ENCODE measurements around the gene CXorf66. TPM values are rescaled to one million over a fixed set of nuclear protein-coding genes. Genes with fewer than 3 reads are reported as not detected.

Gene CXorf66
- total and polyA plus RNA-seq, 8 donors: not detected

DNA sequence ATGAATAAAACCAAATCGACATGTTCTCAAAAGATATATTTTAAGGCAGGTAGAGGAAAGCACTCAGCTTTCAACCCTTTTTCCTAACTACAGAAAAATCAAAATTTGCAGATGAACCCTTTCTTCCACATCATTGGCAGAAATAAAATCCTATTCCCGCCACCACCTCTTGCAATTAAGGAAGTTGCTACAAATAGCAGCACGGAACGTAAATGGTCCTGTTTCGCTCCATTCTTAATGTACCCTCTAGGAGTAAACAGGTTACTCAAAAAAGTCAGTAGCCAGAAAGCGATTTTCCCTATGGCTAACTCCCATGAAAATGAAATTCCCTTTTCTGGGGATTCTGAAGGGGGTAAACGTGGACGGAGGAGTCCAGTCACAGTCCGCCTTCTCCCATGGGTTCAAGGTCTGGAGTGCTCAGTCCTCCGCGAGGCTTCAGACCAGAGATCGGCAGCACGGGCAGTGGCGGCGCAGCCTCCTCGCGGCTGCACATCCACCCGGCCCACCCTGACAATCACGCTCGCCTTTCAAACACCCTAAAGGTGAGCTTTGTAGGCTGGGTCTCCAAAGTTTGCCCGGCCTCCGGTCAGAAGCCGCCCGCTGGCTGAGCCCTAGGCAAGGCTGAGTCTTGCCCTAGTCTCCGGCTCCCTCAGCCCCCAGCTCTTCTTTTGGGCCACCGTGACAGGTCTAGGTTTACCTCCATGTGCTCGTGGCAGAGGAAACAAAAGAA lies 34.2 kb downstream of the CXorf66 start:
- WGBS, 5 donors: 2 to 34% (median 6%) methylated on average over 20 to 27 of the region's 27 CpGs
- no peaks in the 10 kb centered on the region for H3K27me3 ChIP-seq
- no peaks in the 10 kb centered on the region for H3K36me3 ChIP-seq
- peak overlapping the region in 4 of 5 donors; percentile 97 to 99 (median 98) for H3K27ac ChIP-seq
- no peaks in the 10 kb centered on the region for H3K9me3 ChIP-seq
- peak overlapping the region; percentile 64 to 76 (median 71) for H3K4me3 ChIP-seq
- H3K4me1 ChIP-seq: peaks cover 0 to 16% (median 11%) of the 10 kb centered on the region in 4 donors
- intact Hi-C loops (cut with DNase I; ENCODE audit: low total_unique reads): no loop called here
- DNase-seq: peak in 1 of 2 donors; percentile 40
- TF ChIP-seq POLR2A (IDR thresholded peaks at IDR 0.05): no peak
- no peak for TF ChIP-seq CTCF (IDR thresholded peaks at IDR 0.05)
- TF ChIP-seq EP300 (IDR thresholded peaks at IDR 0.05): no peak
- no peak for TF ChIP-seq POLR2AphosphoS5 (IDR thresholded peaks at IDR 0.05)

DNA sequence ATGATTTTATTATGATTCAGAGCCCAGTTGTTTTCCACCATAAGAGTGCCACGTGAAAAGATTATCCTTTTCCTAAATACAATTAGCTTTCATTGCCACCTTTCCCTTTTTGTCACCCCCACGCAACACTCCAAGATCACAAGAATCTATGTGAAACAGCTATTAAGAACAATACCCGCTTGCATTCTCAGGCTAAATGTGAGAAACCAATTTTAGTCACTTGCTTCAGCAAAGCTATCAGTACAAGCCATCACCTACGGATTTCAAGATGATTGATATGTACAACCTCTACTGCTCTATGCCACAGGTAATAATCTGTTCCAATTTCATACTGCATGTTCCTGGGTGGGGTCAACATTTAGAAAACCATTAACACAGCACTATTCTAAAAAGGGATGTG lies 34.9 kb downstream of the CXorf66 start:
- no peak overlapping the region for H3K27ac ChIP-seq
- TF ChIP-seq POLR2A (IDR thresholded peaks at IDR 0.05): no peak
- no peak for TF ChIP-seq EP300 (IDR thresholded peaks at IDR 0.05)
- TF ChIP-seq POLR2AphosphoS5 (IDR thresholded peaks at IDR 0.05): no peak
- no peak for TF ChIP-seq CTCF (IDR thresholded peaks at IDR 0.05)
- no peak for DNase-seq
- peaks cover 0 to 22% (median 14%) of the 10 kb centered on the region in 4 donors for H3K4me1 ChIP-seq
- peak overlapping the region in 2 of 4 donors; percentile 64 to 68 for H3K4me3 ChIP-seq
- no peaks in the 10 kb centered on the region for H3K27me3 ChIP-seq
- WGBS, 5 donors: 50 to 70% (median 65%) methylated on average over 4 of the region's 4 CpGs
- no peaks in the 10 kb centered on the region for H3K9me3 ChIP-seq
- intact Hi-C loops (cut with DNase I; ENCODE audit: low total_unique reads): no loop called here
- no peaks in the 10 kb centered on the region for H3K36me3 ChIP-seq

- no peak overlapping the region for H3K27ac ChIP-seq
- no peaks in the 10 kb centered on the region for H3K36me3 ChIP-seq
- H3K27me3 ChIP-seq: no peaks in the 10 kb centered on the region
- no peak for TF ChIP-seq POLR2A (IDR thresholded peaks at IDR 0.05)
- no peak for TF ChIP-seq POLR2AphosphoS5 (IDR thresholded peaks at IDR 0.05)
- DNase-seq: no peak
- WGBS, 5 donors: 49 to 67% (median 65%) methylated on average over 5 of the region's 5 CpGs
- H3K4me1 ChIP-seq: peaks cover 0 to 27% (median 15%) of the 10 kb centered on the region in 4 donors
- H3K9me3 ChIP-seq: no peaks in the 10 kb centered on the region
- intact Hi-C loops (cut with DNase I; ENCODE audit: low total_unique reads): no loop called here
- no peak overlapping the region for H3K4me3 ChIP-seq
Measured at GRCh38 chrX:139929876-139930275, 35.4 kb downstream of the CXorf66 start.

DNA sequence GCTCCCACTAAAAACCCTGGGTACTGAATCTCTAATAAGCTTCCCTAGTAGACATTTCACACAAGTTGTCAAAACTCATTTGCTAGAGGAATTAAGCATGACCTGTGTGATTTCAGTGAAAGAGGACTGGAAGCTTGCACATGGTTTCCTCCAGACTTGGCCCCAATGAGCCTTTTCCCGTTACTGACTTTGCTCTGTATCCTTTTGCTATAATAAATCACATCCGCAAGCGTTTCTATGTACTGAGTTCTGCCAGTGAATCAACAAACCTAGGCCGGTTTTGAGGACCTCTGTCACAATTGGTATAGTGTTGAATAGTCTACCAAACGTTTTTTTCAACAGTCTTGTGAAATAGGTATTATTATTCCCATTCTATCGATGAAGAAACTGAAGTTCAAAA lies 40.6 kb downstream of the CXorf66 start:
- peaks cover 0 to 20% (median 7%) of the 10 kb centered on the region in 4 donors for H3K4me1 ChIP-seq
- peak overlapping the region in 1 of 5 donors; percentile 27 for H3K27ac ChIP-seq
- H3K9me3 ChIP-seq: no peaks in the 10 kb centered on the region
- WGBS, 5 donors: 30 to 58% (median 39%) methylated on average over 6 of the region's 6 CpGs
- TF ChIP-seq CTCF (IDR thresholded peaks at IDR 0.05) (no peak), POLR2AphosphoS5 (IDR thresholded peaks at IDR 0.05) (no peak), EP300 (IDR thresholded peaks at IDR 0.05) (no peak), POLR2A (IDR thresholded peaks at IDR 0.05) (no peak)
- H3K27me3 ChIP-seq: no peaks in the 10 kb centered on the region
- H3K4me3 ChIP-seq: no peak overlapping the region
- intact Hi-C loops (cut with DNase I; ENCODE audit: low total_unique reads): no loop called here
- DNase-seq: peak in 1 of 2 donors; percentile 24
- no peaks in the 10 kb centered on the region for H3K36me3 ChIP-seq

Data from stomach (tissue), 9 donors.